ENCODE measurements around the gene ANAPC13. TPM values are rescaled to one million over a fixed set of nuclear protein-coding genes. Genes with fewer than 3 reads are reported as not detected.

ANAPC13 gene
- total RNA-seq, 2 donors from 2014 or later = 52.2 to 66.2 TPM

- H3K27me3 ChIP-seq (replicated peaks; ENCODE audit: insufficient read depth) = no peaks in the 10 kb centered on the region
- no peaks in the 10 kb centered on the region for H3K9me3 ChIP-seq
Measured at GRCh38 chr3:134441821-134442220, 44.0 kb downstream of the ANAPC13 start.

GRCh38 chr3:134441321-134441720 is 44.5 kb downstream of the ANAPC13 start:
- no peaks in the 10 kb centered on the region for H3K36me3 ChIP-seq
- H3K9me3 ChIP-seq = no peaks in the 10 kb centered on the region
- no peaks in the 10 kb centered on the region for H3K27me3 ChIP-seq (replicated peaks; ENCODE audit: insufficient read depth)
- no peak overlapping the region for H3K27ac ChIP-seq
- ATAC-seq (ENCODE audit: insufficient number of reproducible peaks, low FRiP score, low read depth) = no peak
- TF ChIP-seq, protein P1, sequence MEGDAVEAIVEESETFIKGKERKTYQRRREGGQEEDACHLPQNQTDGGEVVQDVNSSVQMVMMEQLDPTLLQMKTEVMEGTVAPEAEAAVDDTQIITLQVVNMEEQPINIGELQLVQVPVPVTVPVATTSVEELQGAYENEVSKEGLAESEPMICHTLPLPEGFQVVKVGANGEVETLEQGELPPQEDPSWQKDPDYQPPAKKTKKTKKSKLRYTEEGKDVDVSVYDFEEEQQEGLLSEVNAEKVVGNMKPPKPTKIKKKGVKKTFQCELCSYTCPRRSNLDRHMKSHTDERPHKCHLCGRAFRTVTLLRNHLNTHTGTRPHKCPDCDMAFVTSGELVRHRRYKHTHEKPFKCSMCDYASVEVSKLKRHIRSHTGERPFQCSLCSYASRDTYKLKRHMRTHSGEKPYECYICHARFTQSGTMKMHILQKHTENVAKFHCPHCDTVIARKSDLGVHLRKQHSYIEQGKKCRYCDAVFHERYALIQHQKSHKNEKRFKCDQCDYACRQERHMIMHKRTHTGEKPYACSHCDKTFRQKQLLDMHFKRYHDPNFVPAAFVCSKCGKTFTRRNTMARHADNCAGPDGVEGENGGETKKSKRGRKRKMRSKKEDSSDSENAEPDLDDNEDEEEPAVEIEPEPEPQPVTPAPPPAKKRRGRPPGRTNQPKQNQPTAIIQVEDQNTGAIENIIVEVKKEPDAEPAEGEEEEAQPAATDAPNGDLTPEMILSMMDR (IDR thresholded peaks at IDR 0.05) = no peak
- peaks cover 9 to 18% of the 10 kb centered on the region in 2 donors for H3K4me1 ChIP-seq (ENCODE audit: control insufficient read depth in 1 of 2, low read depth in 2 of 2)
- no peak for DNase-seq (ENCODE audit: low spot score)
- no peak overlapping the region for H3K4me3 ChIP-seq

More at GRCh38 chr3:134441821-134442220, 44.0 kb downstream of the ANAPC13 start:
- Histone ChIP-seq H3K4me3 (no peak overlapping the region), H3K4me1 (ENCODE audit: control insufficient read depth in 1 of 2, low read depth in 2 of 2) (peaks cover 10 to 23% of the 10 kb centered on the region in 2 donors), H3K27ac (no peak overlapping the region), H3K36me3 (no peaks in the 10 kb centered on the region)
- DNase-seq (ENCODE audit: low spot score) (no peak), ATAC-seq (ENCODE audit: insufficient number of reproducible peaks, low FRiP score, low read depth) (no peak)
- TF ChIP-seq, protein P1 (IDR thresholded peaks at IDR 0.05) = no peak

GRCh38 chr3:134437211-134437752 is 48.5 kb downstream of the ANAPC13 start:
- DNase-seq (ENCODE audit: low spot score) = no peak
- Histone ChIP-seq H3K4me1 (ENCODE audit: control insufficient read depth in 1 of 2, low read depth in 2 of 2) (no peaks in the 10 kb centered on the region), H3K4me3 (no peak overlapping the region), H3K27ac (no peak overlapping the region), H3K9me3 (no peaks in the 10 kb centered on the region), H3K36me3 (no peaks in the 10 kb centered on the region), H3K27me3 (replicated peaks; ENCODE audit: insufficient read depth) (no peaks in the 10 kb centered on the region)
- ATAC-seq (ENCODE audit: insufficient number of reproducible peaks, low FRiP score, low read depth) = no peak
- TF ChIP-seq, protein P1 (IDR thresholded peaks at IDR 0.05) = no peak

DNA sequence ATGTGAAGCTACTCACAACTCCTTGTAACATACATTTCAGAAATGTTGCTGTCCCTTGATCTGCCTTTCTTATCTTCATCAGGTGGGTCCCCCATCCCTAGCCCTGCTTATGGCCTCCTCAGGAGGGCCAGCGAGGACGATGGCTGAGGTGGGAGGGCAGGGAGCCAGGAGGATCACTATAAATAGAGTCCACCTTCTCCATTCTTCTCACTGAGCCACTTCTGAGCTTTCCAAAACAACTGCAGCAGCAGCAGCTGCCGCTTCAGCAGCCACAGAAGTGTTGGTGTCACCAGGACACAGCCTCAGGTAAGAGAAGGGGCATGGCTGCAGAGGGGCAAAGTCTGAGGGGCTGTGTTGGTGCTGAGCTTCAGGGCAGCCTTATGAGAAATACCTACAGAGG is 53.5 kb downstream of the ANAPC13 start:
- no peak for ATAC-seq (ENCODE audit: insufficient number of reproducible peaks, low FRiP score, low read depth)

DNA sequence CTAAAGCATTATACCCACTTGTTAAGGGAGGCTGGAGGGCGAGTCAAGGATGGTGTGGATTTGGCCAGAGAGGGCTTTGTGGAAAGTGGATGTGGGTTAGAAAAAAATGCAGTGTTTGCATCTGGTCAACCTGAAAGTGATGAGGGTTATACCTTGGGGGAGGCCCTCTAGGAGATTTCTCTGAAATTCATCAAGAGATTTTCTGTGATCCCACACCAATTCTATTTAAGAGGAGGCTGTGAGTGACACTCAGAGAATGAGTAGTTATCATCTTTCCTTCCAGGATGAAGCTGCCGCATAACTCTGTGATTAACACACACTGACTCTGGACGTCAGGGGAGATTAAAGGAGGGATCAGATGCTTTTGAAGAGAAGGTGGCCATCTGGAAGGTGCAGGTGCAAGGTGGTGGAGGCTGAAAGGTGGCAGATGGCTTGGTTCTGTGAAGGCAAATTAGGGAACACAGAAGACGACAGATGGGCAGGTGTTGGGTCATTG is 54.8 kb downstream of the ANAPC13 start:
- ATAC-seq (ENCODE audit: insufficient number of reproducible peaks, low FRiP score, low read depth) (no peak), DNase-seq (ENCODE audit: low spot score) (no peak)
- no peaks in the 10 kb centered on the region for H3K4me1 ChIP-seq (ENCODE audit: control insufficient read depth in 1 of 2, low read depth in 2 of 2)
- no peaks in the 10 kb centered on the region for H3K9me3 ChIP-seq
- H3K4me3 ChIP-seq = no peak overlapping the region
- no peaks in the 10 kb centered on the region for H3K27me3 ChIP-seq (replicated peaks; ENCODE audit: insufficient read depth)
- no peaks in the 10 kb centered on the region for H3K36me3 ChIP-seq
- no peak overlapping the region for H3K27ac ChIP-seq
- TF ChIP-seq, protein P1 (IDR thresholded peaks at IDR 0.05) = no peak

More for the DNA sequence above, 53.5 kb downstream of the ANAPC13 start:
- H3K27ac ChIP-seq = no peak overlapping the region
- TF ChIP-seq, protein P1 (IDR thresholded peaks at IDR 0.05) = no peak
- no peaks in the 10 kb centered on the region for H3K4me1 ChIP-seq (ENCODE audit: control insufficient read depth in 1 of 2, low read depth in 2 of 2)
- DNase-seq (ENCODE audit: low spot score) = no peak
- H3K9me3 ChIP-seq = no peaks in the 10 kb centered on the region
- H3K4me3 ChIP-seq = no peak overlapping the region
- no peaks in the 10 kb centered on the region for H3K36me3 ChIP-seq
- H3K27me3 ChIP-seq (replicated peaks; ENCODE audit: insufficient read depth) = no peaks in the 10 kb centered on the region
